ENCODE measurements around the gene PAX8. TPM values are rescaled to one million over a fixed set of nuclear protein-coding genes. Genes with fewer than 3 reads are reported as not detected.
A peak's percentile ranks its signal among the peaks of the same experiment; 100 is the strongest.

Gene PAX8
- total and polyA plus RNA-seq, 2 of the 13 experiments (the other 11 are each of a cell fraction or from before 2014, with no cell fraction given), result 1.5 to 8.8 TPM

GRCh38 chr2:113282747-113283533 is 4.2 kb upstream of the PAX8 start (continued):
- peak; percentile 17; the same call in 1 of the 2 replicates for TF ChIP-seq ZHX2 (IDR thresholded peaks at IDR 0.05; ENCODE audit: low read depth)
- TF ChIP-seq ZHX2 (CRISPR knock-in tag; IDR thresholded peaks at IDR 0.05; ENCODE audit: borderline replicate concordance), result peak; percentile 63; the same call in 1 of the 2 replicates
- peak; percentile 44 for TF ChIP-seq HNRNPLL (IDR thresholded peaks at IDR 0.05; ENCODE audit: low read depth, low read length, poor library complexity, severe bottlenecking)
- TF ChIP-seq LBX2 (CRISPR knock-in tag; IDR thresholded peaks at IDR 0.05; ENCODE audit: borderline replicate concordance), result no peak
- TF ChIP-seq CBX2 (IDR thresholded peaks at IDR 0.05; ENCODE audit: low read depth, low read length), result no peak
- no peak; the same call in 1 of the 2 replicates for TF ChIP-seq CBX2 (CRISPR knock-in tag; IDR thresholded peaks at IDR 0.05; ENCODE audit: low read depth)
- TF ChIP-seq ZNF354B (CRISPR knock-in tag; IDR thresholded peaks at IDR 0.05), result no peak
- peak; percentile 66 for TF ChIP-seq CTCF (CRISPR knock-in tag; IDR thresholded peaks at IDR 0.05)
- TF ChIP-seq ZNF138 (CRISPR knock-in tag; IDR thresholded peaks at IDR 0.05; ENCODE audit: low read depth), result no peak
- TF ChIP-seq HOXD1 (CRISPR knock-in tag; IDR thresholded peaks at IDR 0.05), result no peak
- TF ChIP-seq IRF1 (CRISPR knock-in tag; IDR thresholded peaks at IDR 0.05; ENCODE audit: low read depth), result no peak
- no peak; the same call in 1 of the 2 replicates for TF ChIP-seq PPARG (CRISPR knock-in tag; conservative IDR thresholded peaks at IDR 0.05)
- no peak for TF ChIP-seq RFX3 (CRISPR knock-in tag; IDR thresholded peaks at IDR 0.05)
- no peak for TF ChIP-seq THAP8 (CRISPR knock-in tag; IDR thresholded peaks at IDR 0.05; ENCODE audit: borderline replicate concordance)
- no peak for TF ChIP-seq ZNF143 (CRISPR knock-in tag; IDR thresholded peaks at IDR 0.05)
- peak; percentile 69; the same call in 1 of the 2 replicates for TF ChIP-seq ZSCAN31 (CRISPR knock-in tag; IDR thresholded peaks at IDR 0.05; ENCODE audit: low read depth)
- TF ChIP-seq ZNF883 (CRISPR knock-in tag; IDR thresholded peaks at IDR 0.05; ENCODE audit: not compliant biosample characterization), result no peak
- peak; percentile 89; the same call in 1 of the 2 replicates for TF ChIP-seq KDM5B (CRISPR knock-in tag; IDR thresholded peaks at IDR 0.05; ENCODE audit: borderline replicate concordance)
